Upper lobe of right lung (tissue), 1 donor: Measurements from ENCODE around the gene STK4. TPM values are rescaled to one million over a fixed set of nuclear protein-coding genes. Genes with fewer than 3 reads are reported as not detected.

Experiments
- ATAC-seq: fragments of 200-7000 bp; cut with Tn5 transposase; one replicate; pipeline ENCODE4 v1.9.1; 2020; ENCODE audit warnings: mild to moderate bottlenecking, moderate library complexity
- DNase-seq: peaks from one replicate; pipeline ENCODE4 v3.0.0-alpha.2; 2020
- H3K27ac ChIP-seq: fragments of 200-600 bp; one replicate; pipeline ENCODE4 v1.8.0; 2022
- H3K27me3 ChIP-seq: fragments of 200-600 bp; one replicate; pipeline ENCODE4 v1.8.0; 2022; ENCODE audit warnings: mild to moderate bottlenecking
- H3K36me3 ChIP-seq: fragments of 200-600 bp; one replicate; pipeline ENCODE4 v1.8.0; 2022
- H3K4me1 ChIP-seq: fragments of 200-600 bp; one replicate; pipeline ENCODE4 v1.8.0; 2022
- H3K4me3 ChIP-seq: fragments of 200-600 bp; one replicate; pipeline ENCODE4 v1.8.0; 2022; ENCODE audit warnings: mild to moderate bottlenecking
- H3K9me3 ChIP-seq: fragments of 200-600 bp; one replicate; pipeline ENCODE4 v1.8.0; 2022
- CTCF ChIP-seq: fragments of 200-600 bp; IDR thresholded peaks from one replicate; pipeline ENCODE4 v1.8.0; 2022; ENCODE audit warnings: antibody characterized with exemption
- intact Hi-C: fragments of 100-400 bp; cut with DNase I; formaldehyde crosslinking; loops from one replicate; pipeline ENCODE4 v1.11.0; 2022
- total RNA-seq: library from RNA; stranded (reverse); fragmentation: NEBNext Ultra II Directional; extraction: Animal tissue kit (Norgen Biotek cat#: 25700); gene quantifications from one replicate; pipeline ENCODE4 v1.2.1, GENCODE V29; 2021
- donor health status: DM: no; HTN: yes; CAD: no; lungs with severe emphysema.

The STK4 gene
- total RNA-seq, 1 donor from 2014 or later = 52.6 TPM

GRCh38 chr20:45113865-45114264 lies 147.6 kb downstream of the STK4 start:
- H3K9me3 ChIP-seq = no peaks in the 10 kb centered on the region
- intact Hi-C loops = no loop called here
- no peak overlapping the region for H3K4me3 ChIP-seq
- no peak overlapping the region for H3K27ac ChIP-seq
- H3K36me3 ChIP-seq = no peaks in the 10 kb centered on the region
- ATAC-seq (no peak), DNase-seq (no peak)
- H3K4me1 ChIP-seq = no peaks in the 10 kb centered on the region
- TF ChIP-seq CTCF = no peak
- no peaks in the 10 kb centered on the region for H3K27me3 ChIP-seq

- H3K9me3 ChIP-seq = no peaks in the 10 kb centered on the region
Measured at GRCh38 chr20:45114465-45115385, 148.4 kb downstream of the STK4 start, which contains the start of gene WFDC5. WFDC5 (minus strand) TSS chr20:45115174; CDS start chr20:45115083, 91 bp downstream.

GRCh38 chr20:45115386-45115774 lies 149.1 kb downstream of the STK4 start:
- no peak for ATAC-seq
- Histone ChIP-seq H3K27ac (no peak overlapping the region), H3K4me1 (no peaks in the 10 kb centered on the region), H3K36me3 (no peaks in the 10 kb centered on the region), H3K4me3 (no peak overlapping the region), H3K9me3 (no peaks in the 10 kb centered on the region), H3K27me3 (no peaks in the 10 kb centered on the region)
- no peak for DNase-seq
- no peak for TF ChIP-seq CTCF
- intact Hi-C loops = no loop called here

More at GRCh38 chr20:45114465-45115385, 148.4 kb downstream of the STK4 start, which contains the start of gene WFDC5:
- H3K27ac ChIP-seq = no peak within 1 kb of the TSS
- H3K27me3 ChIP-seq = no peaks in the 10 kb centered on the region
- no peak for ATAC-seq
- no peaks in the 10 kb centered on the region for H3K4me1 ChIP-seq
- H3K4me3 ChIP-seq = no peak within 1 kb of the TSS
- no peak for TF ChIP-seq CTCF
- DNase-seq = no peak
- intact Hi-C loops = no loop called here
- H3K36me3 ChIP-seq = no peaks in the 10 kb centered on the region

GRCh38 chr20:45115829-45116228 lies 149.5 kb downstream of the STK4 start:
- ATAC-seq (no peak), DNase-seq (no peak)
- no peaks in the 10 kb centered on the region for H3K9me3 ChIP-seq
- H3K27ac ChIP-seq = no peak overlapping the region
- no peak overlapping the region for H3K4me3 ChIP-seq
- no peak for TF ChIP-seq CTCF
- no peaks in the 10 kb centered on the region for H3K27me3 ChIP-seq
- H3K36me3 ChIP-seq = no peaks in the 10 kb centered on the region
- intact Hi-C loops = no loop called here
- no peaks in the 10 kb centered on the region for H3K4me1 ChIP-seq

- no peaks in the 10 kb centered on the region for H3K27me3 ChIP-seq
- H3K4me1 ChIP-seq = no peaks in the 10 kb centered on the region
- intact Hi-C loops = no loop called here
- DNase-seq = no peak
- no peaks in the 10 kb centered on the region for H3K9me3 ChIP-seq
- no peak for TF ChIP-seq CTCF
- peak; percentile 82 for ATAC-seq
- H3K4me3 ChIP-seq = no peak overlapping the region
- no peaks in the 10 kb centered on the region for H3K36me3 ChIP-seq
- H3K27ac ChIP-seq = no peak overlapping the region
Measured at GRCh38 chr20:45117581-45117980, 151.3 kb downstream of the STK4 start.
